Posterior cingulate gyrus (tissue), 11 donors: ENCODE data around the gene MAST4.
A peak's percentile ranks its signal among the peaks of the same experiment; 100 is the strongest.

Source experiments
- DNase-seq, 10 donors: peaks; one replicate each; pipeline versions ENCODE4 v3.0.0 to v3.0.0-alpha.2; 2020 to 2021; ENCODE audit warnings: mixed read lengths in 3 of 10
- intact Hi-C: fragments of 100-400 bp; cut with DNase I; formaldehyde crosslinking; loops from one replicate; pipeline ENCODE4 v1.15.1; 2023

The MAST4 gene

DNA sequence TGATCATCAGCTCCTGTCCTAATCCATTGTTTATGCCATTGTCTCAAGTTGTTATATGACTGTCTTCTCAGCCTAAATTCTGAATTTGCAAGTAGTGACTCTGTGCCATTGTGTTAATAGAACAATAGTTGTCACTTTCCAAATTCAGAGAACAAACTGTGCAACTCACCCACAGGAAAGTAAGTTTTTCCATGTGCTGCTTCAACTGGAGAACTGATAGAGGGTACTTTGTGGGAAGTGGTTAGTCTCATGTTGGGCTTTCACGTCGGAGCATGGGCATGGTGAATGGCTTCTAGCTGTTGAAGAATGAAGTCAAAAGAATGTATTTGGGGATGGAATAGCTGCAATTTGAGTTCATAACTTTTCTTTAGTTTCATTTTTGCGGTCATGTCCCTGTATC, 454.4 kb downstream of the MAST4 start:
- intact Hi-C loops = no loop called here
- no peak for DNase-seq

DNA sequence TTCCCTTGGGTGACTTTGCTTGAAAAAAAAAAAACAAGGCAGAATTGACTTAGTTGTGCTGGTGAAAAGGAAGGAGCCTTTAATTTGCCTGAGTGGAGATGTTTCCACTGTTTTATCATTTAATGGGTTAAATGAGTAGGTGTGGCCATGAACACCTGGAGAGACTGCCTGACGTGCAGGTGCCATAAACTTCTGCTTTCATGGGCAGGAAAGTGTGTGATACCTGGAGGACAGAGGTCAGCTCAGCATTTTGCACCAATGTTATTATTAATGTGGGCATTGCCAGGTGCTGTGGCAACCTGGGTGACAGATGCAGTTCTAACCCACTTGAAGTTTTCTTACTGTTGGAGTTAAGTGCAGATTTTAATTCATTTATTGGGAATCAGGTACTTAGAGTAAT, 455.0 kb downstream of the MAST4 start:
- no peak for DNase-seq
- intact Hi-C loops = no loop called here

DNA sequence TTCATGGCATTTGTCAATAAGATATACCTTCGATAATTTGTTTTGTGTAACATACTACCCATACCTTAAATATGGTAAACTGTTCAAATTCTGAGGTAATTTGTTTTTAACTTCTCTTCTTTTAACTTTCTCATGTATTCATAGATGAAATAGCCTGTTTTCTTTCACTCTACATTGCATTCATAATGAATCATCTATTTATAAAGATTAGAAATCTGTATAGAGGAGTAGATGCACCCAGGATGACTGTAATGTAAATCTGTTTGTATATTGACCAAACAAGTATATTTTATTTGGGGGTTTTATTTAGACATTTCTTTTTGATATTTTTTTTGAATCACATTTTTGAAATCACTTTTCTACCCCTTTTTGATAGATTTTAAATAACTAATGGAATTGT, 455.8 kb downstream of the MAST4 start:
- intact Hi-C loops = no loop called here

DNA sequence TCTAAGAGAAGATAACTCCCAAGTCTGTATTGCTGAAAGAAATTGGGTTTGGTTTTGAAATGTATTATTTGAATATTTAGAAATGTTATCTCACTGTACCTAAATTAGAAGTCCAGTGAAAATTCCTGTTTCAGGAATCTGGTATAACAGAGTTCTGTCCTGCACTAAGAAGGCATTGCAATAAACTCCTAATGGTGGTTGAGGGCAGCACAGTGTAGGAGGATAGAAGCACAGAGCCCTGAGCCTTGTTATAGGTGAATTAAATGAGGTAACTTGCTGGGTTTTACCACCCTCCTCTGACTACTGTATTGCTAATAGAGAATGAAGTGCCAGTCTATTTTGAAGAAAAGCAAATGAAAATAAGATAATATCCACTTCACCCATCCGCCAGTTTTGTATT, 457.0 kb downstream of the MAST4 start:
- intact Hi-C loops = no loop called here
- DNase-seq = no peak

More for the DNA sequence above, 455.8 kb downstream of the MAST4 start:
- no peak for DNase-seq

DNA sequence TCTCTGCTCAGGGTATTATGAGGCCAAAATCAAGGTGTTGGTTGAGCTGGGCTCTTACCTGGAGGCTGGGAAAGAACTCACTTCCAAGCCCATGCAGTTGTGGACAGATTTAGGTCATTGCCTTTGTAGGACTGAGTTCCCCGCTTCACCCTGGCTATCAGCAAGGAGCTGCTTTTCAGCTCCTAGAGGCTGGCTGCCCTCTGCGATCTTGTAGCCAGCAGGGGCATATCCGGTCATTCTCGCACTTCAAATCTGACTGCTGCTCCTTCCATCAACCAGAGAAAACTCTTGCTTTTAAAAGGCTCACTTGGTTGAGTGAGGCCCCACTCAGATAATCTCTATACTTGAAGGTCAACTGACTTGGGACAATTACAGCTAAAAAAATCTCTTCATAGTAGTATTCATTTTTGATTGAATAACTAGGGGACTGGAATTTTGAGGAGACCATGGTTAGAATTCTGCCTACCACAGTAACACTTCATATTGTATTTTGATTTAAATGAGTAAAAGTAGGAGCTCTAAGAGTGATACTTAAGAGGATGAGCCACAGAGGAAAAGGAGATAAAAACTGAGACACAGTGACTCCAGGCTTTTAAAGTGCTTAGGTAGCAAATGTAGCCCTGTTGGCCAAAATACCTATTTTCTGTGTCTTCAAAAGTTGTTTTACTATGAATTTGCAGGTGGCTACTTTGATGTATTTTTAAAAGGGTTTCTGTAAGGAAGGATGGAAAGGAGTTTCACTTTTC, 463.0 kb downstream of the MAST4 start:
- DNase-seq = peak in 1 of 10 donors; percentile 57
- intact Hi-C loops = no loop called here

DNA sequence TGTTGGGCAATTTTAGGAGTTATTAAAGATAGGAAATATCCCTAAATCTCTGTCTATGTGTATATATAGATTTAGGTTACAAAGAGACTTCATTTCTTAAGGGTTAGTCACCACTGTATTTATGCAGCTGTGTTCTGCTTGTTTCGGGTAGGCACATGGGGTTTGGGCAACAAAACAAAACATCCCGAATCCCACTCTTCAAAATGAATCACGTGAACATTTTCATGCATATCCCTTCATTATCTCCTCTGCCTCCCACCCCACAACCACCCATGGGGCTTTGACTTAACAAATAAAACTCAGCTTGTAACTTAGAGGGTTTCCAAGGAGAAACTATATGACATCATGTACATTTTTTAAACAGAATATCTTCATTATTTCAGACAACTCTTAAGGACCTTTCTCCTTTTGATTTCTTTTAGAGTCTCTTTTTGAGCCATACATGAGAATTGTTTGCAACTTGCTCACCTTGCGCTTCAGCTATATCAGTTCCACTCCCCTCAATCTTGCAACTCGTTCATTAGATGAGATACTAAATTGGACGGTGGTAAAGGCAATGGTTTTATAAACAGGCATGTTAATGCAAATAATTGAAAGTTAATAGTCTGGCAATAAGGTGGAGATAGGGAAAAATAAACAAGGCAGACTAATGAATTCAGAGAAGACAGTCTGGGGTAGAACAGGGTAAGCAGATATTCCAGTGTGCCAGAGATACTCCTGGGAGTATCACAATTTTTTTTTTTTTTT, 463.7 kb downstream of the MAST4 start:
- DNase-seq = no peak
- intact Hi-C loops = no loop called here

DNA sequence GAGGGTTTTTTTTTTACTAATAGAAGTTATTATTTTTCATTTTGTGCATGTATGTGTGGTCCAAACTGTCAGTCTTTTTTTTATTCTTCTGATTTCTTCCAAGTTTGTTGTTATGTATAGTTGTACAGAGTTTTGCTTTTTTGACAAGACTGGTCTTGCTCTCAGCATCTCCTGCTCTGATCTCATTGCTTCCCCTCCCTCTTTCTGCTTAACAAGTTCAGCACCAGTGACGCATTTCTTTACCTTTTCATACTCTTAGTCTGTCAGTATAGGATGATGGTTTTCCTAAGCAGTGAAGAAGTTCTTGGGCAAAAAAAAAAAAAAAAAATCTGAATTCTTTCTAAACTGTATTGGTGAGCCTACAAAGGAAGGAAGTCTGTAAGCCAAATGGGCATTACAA, 465.3 kb downstream of the MAST4 start:
- no peak for DNase-seq
- intact Hi-C loops = no loop called here

DNA sequence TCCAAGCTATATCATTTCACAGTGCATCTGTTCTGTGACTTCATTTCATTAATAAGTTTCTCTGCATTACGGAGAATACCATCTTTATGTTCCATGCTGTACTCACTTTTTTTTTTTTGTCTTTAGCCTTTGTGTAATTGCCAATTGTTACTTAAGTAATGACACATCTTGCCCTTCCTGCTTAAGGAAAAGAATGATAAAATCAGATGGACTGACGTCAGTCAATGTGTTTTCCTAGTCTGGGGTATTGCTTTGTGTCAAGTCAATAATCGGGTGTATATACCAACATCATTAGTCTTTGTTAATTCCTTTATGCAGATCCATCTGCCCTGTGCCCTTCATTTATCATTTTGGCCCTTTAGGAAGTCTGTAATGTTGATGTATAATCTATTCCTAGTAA, 466.9 kb downstream of the MAST4 start:
- no peak for DNase-seq
- intact Hi-C loops = no loop called here

DNA sequence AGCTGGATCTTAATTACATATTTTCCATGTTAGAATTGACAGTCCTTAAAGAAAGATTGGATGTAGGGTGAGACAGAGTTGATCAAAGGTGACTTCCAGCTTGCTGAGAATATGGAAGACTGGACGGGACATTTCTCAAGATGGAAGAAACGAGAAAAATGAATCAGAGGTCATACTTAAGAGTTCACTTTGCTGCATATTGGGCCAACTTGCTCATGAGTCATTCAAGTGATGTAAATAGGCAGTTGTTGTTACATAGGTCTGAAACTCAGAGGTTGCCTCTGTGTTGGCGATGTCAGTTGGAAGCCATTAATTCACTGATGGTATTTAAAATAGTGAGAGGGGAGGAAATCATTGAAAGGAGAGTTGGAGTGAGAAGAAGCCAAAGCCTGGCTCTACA, 467.6 kb downstream of the MAST4 start:
- intact Hi-C loops = no loop called here
- no peak for DNase-seq

DNA sequence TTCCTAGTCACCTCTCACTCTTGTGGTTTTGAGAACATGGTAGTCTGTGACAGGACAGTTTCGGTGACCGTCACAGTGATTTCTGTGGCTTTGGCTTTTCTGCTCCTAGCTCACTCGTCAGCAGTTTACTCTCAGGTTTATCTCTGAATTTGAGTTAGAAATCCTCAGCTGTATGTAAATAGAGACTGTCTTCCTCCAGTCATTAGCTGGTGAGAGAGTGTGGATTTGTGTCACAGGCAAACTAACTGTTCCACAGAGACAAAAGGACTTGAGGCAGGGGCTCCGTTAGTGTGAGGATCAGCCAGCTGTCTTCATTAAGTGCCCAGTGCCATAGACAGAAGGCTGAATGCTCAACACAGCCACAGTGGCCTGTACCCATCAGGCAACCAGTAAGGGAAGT, 469.0 kb downstream of the MAST4 start:
- no peak for DNase-seq
- intact Hi-C loops = no loop called here

DNA sequence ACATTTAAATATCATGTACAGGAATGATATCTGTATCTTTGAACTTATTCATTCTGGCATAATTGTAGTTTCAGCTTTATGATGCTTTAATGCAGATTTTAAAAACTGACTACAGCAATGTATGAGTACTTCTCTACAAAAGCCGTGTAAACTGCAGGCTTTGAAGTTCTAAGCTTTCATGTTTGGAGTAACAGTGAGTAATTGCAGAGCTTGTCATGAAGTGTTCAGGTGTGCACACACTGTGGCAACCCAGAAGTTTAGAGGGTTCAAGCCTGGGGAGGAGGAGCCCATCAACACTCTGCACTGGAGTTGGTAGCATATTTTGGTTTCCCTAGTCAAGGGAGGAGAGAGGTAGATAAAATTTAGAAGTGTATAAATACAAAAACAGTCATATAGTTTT, 469.5 kb downstream of the MAST4 start:
- no peak for DNase-seq
- intact Hi-C loops = no loop called here

DNA sequence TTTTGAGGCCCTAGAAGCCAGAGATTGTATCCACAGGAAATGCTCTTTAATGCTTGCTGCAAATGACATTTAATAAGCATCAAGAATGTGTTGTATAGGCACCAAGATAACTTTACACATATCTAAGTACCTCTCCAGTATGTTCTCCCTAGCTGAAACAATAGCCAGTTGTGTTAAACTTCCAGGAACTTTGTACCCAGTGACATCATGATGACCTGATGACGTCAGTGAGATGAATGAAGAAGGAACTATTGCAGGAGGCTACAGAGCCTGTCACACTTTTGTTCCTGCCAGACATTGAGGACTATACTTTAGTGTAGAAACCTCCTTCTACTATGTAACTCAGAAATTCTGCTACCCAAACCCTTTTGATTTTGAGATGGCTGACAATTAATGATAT, 470.6 kb downstream of the MAST4 start:
- intact Hi-C loops = no loop called here
- no peak for DNase-seq

DNA sequence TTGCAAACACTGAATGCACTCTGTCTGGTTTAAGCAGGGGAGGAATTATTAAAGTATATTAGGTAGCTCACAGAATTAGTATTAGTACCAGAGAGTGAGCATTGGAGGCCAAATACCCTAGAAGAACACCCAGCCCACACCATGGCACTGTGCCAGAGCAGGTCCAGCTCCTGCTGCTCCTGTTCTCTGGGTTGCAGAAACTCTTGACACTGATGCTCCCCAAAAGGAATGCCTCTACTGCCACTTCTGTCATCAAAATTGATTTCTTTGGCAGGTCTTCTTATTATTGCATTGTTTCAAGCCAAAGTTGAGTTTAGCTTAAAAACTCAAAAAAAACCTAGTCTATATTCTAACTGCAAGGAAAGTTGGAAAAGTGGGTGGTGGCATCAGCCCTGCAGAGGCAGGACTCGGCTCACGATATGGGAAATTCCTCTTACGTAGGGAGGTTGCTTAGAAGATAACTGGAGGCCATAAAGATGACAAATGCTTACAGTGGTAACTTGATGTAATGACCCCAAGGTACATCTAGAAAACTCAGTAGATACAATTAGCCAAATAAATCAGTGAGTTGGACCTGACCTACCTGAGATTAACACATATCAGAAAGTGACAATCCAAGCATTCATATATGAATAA, 477.0 kb downstream of the MAST4 start:
- intact Hi-C loops = no loop called here
- peak in 1 of 10 donors; percentile 62 for DNase-seq

DNA sequence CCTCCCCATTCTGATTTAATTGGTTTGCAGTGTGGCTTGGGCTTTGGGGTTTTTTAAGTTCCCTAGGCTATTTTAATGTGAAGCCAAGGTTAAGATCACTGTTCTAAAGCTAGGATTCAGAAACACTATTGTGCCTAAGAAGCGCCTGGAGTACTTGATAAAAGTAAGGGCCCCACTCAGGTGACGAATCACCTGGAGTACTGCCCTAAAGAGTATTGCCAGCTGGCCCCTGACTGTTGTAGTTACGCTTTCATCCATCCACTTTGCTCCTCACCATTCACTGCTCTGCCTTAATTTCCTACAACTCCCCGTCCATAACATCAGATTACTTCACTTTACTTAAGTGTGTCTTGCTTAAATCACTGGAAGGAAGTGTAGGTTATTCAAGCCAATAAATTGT, 481.1 kb downstream of the MAST4 start:
- no peak for DNase-seq
- intact Hi-C loops = no loop called here

DNA sequence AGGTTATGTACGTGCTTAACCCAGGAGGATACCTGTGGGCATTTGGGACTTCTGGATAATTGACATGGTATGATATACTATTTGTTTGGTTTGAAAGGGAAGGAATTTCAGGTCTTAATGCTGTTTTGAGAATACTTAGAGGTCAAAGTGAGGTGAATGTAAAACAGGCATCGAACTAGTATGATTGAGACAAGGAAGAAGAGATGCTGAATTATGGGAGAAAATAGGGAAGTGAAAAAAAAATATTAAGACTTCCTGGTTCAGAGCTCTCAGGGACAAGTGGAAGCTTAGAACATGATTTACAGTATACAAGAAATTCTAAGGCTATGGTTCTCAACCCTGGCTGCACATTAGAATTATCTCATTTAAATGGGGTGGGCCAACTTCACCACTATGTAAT, 485.1 kb downstream of the MAST4 start:
- intact Hi-C loops = no loop called here
- DNase-seq = no peak

DNA sequence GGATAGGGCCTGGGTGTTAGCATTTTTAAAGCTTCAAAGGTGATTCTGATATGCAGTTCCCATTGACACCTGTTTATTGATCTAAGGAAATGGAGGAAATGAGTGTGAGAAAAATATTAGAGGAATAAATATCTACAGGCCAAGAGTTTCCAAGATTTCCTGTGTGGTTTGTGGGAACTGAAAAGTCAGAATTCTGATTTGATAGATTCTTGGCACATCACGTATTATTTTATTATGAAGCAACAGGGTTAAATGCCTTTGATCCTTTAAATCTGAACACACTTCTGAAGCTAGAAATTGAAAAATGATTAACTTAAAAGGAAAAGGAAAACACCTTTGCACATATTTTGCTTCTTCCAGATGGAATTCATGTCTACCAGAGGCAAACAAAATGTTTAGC, 486.7 kb downstream of the MAST4 start:
- no peak for DNase-seq
- intact Hi-C loops = no loop called here

DNA sequence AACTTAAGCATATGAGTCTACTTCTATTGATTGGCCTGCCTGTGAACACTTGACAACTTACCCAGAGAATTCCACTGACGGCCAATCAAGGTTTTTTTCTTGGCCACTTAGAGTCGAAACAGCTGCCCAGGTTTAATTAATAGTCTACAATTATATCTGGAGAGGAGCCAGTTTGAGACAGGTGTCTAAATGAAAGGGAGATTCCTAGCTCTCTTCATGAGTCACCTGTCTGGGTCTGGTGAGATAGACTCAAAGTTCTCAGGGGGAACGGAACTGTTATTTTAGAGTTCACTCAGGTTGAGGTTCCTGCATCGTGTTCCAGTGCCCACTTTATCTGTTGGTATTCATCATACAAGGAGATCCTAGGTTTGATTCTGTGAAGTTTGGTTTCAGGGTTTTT, 489.4 kb downstream of the MAST4 start:
- no peak for DNase-seq
- intact Hi-C loops = no loop called here

DNA sequence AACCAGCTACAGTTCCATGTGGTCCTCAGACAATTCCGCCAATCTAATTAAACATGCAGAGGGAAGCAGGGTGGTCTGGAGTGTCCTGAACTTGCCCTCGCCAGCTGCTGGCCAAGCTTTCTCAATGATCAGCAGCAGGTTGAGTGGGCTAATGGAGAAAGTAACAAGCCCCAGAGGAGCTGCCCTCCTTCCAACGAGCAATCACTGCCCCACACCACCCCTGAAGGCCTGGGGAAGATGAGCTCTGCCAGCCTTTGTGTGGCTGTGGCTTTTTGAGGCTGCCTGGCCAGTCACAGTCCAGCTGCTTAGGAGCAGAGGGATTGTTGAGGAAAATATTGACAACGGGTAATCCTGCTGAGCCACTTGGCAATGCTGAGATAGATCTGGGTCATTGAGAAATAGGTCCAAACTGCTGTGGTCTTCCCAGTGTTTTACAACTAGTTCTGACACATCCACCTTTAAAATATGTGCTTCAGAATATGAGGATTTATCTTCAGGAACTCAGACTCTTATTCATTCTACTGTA, 493.1 kb downstream of the MAST4 start:
- DNase-seq = peak in 1 of 10 donors; percentile 44
- intact Hi-C loops = no loop called here

DNA sequence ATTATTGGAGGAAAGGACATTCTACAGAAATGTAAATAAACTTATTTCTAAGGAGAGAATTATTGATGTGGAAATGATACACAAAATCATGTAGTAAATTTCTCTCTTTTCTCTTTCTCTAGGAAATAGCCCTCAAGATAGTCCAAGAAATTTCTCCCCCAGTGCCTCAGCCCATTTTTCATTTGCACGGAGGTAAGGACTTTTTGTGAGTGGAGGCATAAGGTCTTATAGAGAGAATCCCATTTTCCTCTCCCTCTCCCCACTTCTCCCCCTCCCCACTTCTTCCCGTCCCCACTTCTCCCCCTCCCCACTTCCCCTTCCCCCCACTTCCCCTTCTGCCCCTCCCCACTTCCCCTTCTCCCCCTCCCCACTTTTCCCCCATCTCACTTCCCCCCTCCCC, 493.8 kb downstream of the MAST4 start:
- DNase-seq = no peak
- intact Hi-C loops = no loop called here

DNA sequence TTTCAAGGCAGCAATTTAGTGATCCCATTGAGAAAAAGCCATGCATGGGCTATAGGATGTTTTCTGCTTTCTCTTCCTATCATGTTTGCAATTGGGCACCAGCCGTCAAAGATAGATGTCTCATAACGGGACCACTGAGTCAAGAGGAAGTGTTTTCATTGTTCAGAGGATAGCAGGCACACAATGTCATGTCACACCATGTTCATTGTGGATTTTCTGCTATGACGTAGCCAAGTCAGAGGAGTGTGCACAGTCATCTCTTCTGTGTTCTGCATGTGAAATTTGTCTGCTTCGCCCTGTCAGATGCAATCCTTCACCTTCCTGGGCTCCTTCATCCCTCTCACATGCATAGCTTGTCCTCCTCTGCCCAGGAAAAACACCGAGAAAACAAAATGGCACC, 494.4 kb downstream of the MAST4 start:
- intact Hi-C loops = no loop called here
- DNase-seq = no peak

DNA sequence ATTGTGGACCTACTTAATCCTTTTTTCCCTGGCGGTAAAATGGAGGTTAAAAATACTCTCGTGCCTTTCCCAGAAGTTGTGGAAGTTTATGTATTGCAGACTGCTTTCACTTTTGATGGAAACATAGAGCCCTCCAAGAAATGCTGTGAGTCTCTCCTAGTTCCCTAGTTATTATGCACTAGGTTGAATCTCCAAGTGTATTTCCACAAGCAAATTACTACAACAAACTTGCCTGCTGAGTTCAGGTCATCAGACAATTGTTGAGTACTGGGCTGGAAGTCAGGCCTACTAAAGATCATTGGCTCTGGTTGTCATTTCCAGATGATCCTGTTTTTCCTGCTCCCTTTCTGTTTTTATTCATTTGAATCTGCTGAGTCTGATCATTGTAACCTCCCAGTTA, 496.3 kb downstream of the MAST4 start:
- intact Hi-C loops = no loop called here
- no peak for DNase-seq

DNA sequence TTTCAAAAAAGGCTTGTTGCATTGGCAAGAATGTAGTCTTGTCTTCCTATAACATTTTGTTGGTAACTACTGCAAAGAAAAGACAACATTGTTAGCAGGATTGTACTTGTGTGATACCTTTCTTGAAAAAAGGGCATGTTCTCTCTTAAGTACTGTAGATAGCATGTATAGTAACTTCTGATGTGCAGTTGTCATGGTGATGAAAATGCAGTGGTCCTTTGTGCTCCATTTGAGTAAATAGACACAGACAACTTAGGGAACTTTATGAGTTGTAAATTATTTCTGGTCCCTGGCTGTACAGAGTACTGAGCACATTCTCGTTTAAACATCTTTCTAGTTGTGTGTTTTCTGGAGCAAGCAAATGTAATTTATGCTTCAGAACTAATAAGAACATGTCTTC, 497.1 kb downstream of the MAST4 start:
- intact Hi-C loops = no loop called here
- no peak for DNase-seq
